MV-4-11 (cell line): ENCODE measurements around the gene MFSD11.
"Not testable (repeated sequence)": the region's sequence is repeated elsewhere in the genome, so short reads cannot be mapped to it uniquely, and the experiment has no call there.

ENCODE experiments used
- DNase-seq: peaks from one replicate; lab custom pipeline; 2025; lab: John Stamatoyannopoulos, UW

The MFSD11 gene

GRCh38 chr17:76726776-76727718 is 10.9 kb upstream of the MFSD11 start, which contains the start of gene METTL23:
TSS of gene METTL23 (plus strand) at chr17:76726839. CDS start at chr17:76729711, 2,872 bp downstream.
- peak; percentile 64 for DNase-seq

- peak; percentile 26 for DNase-seq
Measured at GRCh38 chr17:76727745-76728456, 10.0 kb upstream of the MFSD11 start.

GRCh38 chr17:76731800-76732733 is 5.9 kb upstream of the MFSD11 start:
- DNase-seq, result not testable (repeated sequence)

- no peak for DNase-seq
Measured at GRCh38 chr17:76732734-76733617, 4.9 kb upstream of the MFSD11 start.

- DNase-seq, result no peak
Measured at GRCh38 chr17:76733618-76733957, 4.3 kb upstream of the MFSD11 start.

GRCh38 chr17:76734080-76734840 is 3.7 kb upstream of the MFSD11 start:
- DNase-seq, result peak; percentile 46

- DNase-seq, result peak; percentile 35
Measured at GRCh38 chr17:76735006-76735405, 2.9 kb upstream of the MFSD11 start.

GRCh38 chr17:76735586-76736348 is 2.2 kb upstream of the MFSD11 start:
- no peak for DNase-seq

GRCh38 chr17:76736349-76737081 is 1.4 kb upstream of the MFSD11 start:
- peak; percentile 31 for DNase-seq

- DNase-seq, result peak; percentile 98
Measured at GRCh38 chr17:76737082-76737675, 740 bp upstream of the MFSD11 start, which contains the start of gene SRSF2. TSS of gene SRSF2 (minus strand) at chr17:76737331. CDS start at chr17:76737160, 171 bp downstream.

GRCh38 chr17:76738468-76738850 is 540 bp downstream of the MFSD11 start:
- no peak for DNase-seq

GRCh38 chr17:76739568-76740115 is 1.7 kb downstream of the MFSD11 start:
- DNase-seq, result not testable (repeated sequence)

GRCh38 chr17:76740329-76741118 is 2.6 kb downstream of the MFSD11 start:
- no peak for DNase-seq

GRCh38 chr17:76742958-76743357 is 5.0 kb downstream of the MFSD11 start:
- DNase-seq, result no peak

- no peak for DNase-seq
Measured at GRCh38 chr17:76744747-76745146, 6.8 kb downstream of the MFSD11 start.

- not testable (repeated sequence) for DNase-seq
Measured at GRCh38 chr17:76745785-76746184, 7.9 kb downstream of the MFSD11 start.
